Endothelial cell of umbilical vein (primary cell): Measurements from ENCODE around the gene ARMH1. TPM values are rescaled to one million over a fixed set of nuclear protein-coding genes. Genes with fewer than 3 reads are reported as not detected.

Experiments
- BruUV-seq: library from RNA; stranded (reverse); fragments of 400-500 nt; replicated peaks from 2 replicates; lab custom pipeline; 2021; lab: Mats Ljungman, UMichigan
- CTCF ChIA-PET: fragments of 300-600, 350-600 bp; sonication (Branson Sonifier 250); formaldehyde crosslinking; loops from one replicate; lab custom pipeline; 2021; ENCODE audit warnings: antibody characterized with exemption, inconsistent platforms; lab: Charles Lee
- POLR2A ChIA-PET: fragments of 300-600, 350-600 bp; sonication (Branson Sonifier 250); formaldehyde crosslinking; loops from one replicate; lab custom pipeline; 2021; ENCODE audit warnings: antibody characterized with exemption, inconsistent platforms; lab: Charles Lee
- DNase-seq: peaks from one replicate; pipeline ENCODE4 v3.0.0-alpha.2; 2011; ENCODE audit warnings: low read depth, low spot score
- FAIRE-seq: peaks from 2 replicates; lab custom pipeline; 2011; peaks lifted over from hg19 to GRCh38; lab: Jason Lieb, UNC
- H2AFZ ChIP-seq: 2 replicates; pipeline ENCODE4 v1.6.0; 2012; ENCODE audit warnings: low read depth, low read length, control low read depth, inconsistent platforms
- H3K27ac ChIP-seq: 2 replicates; pipeline ENCODE4 v1.5.1; 2011; ENCODE audit warnings: low read depth, mild to moderate bottlenecking, control low read depth, low read length, moderate library complexity; ENCODE audit not compliant: insufficient read depth
- H3K27me3 ChIP-seq, 2 experiments: 2 replicates each; pipeline versions ENCODE4 v1.6.0 to v1.6.1; 2011; ENCODE audit warnings: low read length in 2 of 2, mixed read lengths in 1 of 2; ENCODE audit not compliant: control insufficient read depth in 2 of 2, insufficient read depth in 2 of 2
- H3K36me3 ChIP-seq, 2 experiments: 2 replicates in 1 of 2; 3 replicates in 1 of 2; pipeline ENCODE4 v1.5.1; 2011; ENCODE audit warnings: low read length in 2 of 2, mild to moderate bottlenecking in 1 of 2, moderate library complexity in 1 of 2; ENCODE audit not compliant: control insufficient read depth in 2 of 2, insufficient read depth in 2 of 2; ENCODE audit errors: extremely low read depth in 1 of 2
- H3K4me1 ChIP-seq: 3 replicates; pipeline ENCODE4 v1.5.1; 2011; ENCODE audit warnings: mild to moderate bottlenecking, low read length; ENCODE audit not compliant: control insufficient read depth, insufficient read depth; ENCODE audit errors: extremely low read depth
- H3K4me2 ChIP-seq: 2 replicates; pipeline ENCODE4 v1.6.1; 2011; ENCODE audit warnings: low read length, control low read depth, mixed read lengths; ENCODE audit not compliant: insufficient read depth
- H3K4me3 ChIP-seq, 3 experiments: fragments of 200-600 bp in 1 of 3; sonication (generic), shearing (Covaris generic) in 1 of 3; replicated peaks in 1 of 3; 2 replicates each; pipeline ENCODE4 v1.5.1; 2011 to 2016; ENCODE audit warnings: control low read depth in 3 of 3, low read length in 3 of 3, mild to moderate bottlenecking in 2 of 3, inconsistent platforms in 1 of 3, low read depth in 1 of 3, moderate library complexity in 1 of 3; ENCODE audit not compliant: insufficient read depth in 1 of 3
- H3K79me2 ChIP-seq: 2 replicates; pipeline ENCODE4 v1.6.0; 2012; ENCODE audit warnings: low read length, inconsistent platforms; ENCODE audit not compliant: control insufficient read depth, insufficient read depth
- H3K9ac ChIP-seq: replicated peaks from 2 replicates; pipeline ENCODE3; 2011; ENCODE audit warnings: low read length, control low read depth; ENCODE audit not compliant: insufficient read depth; ENCODE audit errors: extremely low read depth
- H3K9me1 ChIP-seq: replicated peaks from 3 replicates; pipeline ENCODE4 v1.6.0; 2011; ENCODE audit warnings: mild to moderate bottlenecking, low read length; ENCODE audit not compliant: control insufficient read depth, insufficient read depth; ENCODE audit errors: extremely low read depth
- H3K9me3 ChIP-seq: replicated peaks from 2 replicates; pipeline ENCODE4 v1.5.1; 2012; ENCODE audit warnings: low read length, inconsistent platforms; ENCODE audit not compliant: control insufficient read depth, insufficient read depth
- H4K20me1 ChIP-seq: replicated peaks from 2 replicates; pipeline ENCODE3; 2011; ENCODE audit warnings: mild to moderate bottlenecking, low read length; ENCODE audit not compliant: control insufficient read depth, insufficient read depth; ENCODE audit errors: extremely low read depth
- EZH2 ChIP-seq: IDR thresholded peaks from 2 replicates; pipeline ENCODE4 v1.6.1; 2012; ENCODE audit warnings: borderline replicate concordance, low read depth, mild to moderate bottlenecking, moderate library complexity, low read length, inconsistent platforms; ENCODE audit not compliant: severe bottlenecking
- FOS ChIP-seq: IDR thresholded peaks from 2 replicates; pipeline ENCODE4 v1.6.1; 2011; ENCODE audit warnings: mild to moderate bottlenecking, low read length, moderate library complexity, borderline replicate concordance; ENCODE audit not compliant: insufficient read depth
- GATA2 ChIP-seq: IDR thresholded peaks from 2 replicates; pipeline ENCODE4 v1.7.0; 2011; ENCODE audit warnings: low read depth, mild to moderate bottlenecking, moderate library complexity, mixed read lengths, low read length; ENCODE audit not compliant: insufficient read length, insufficient read depth
- JUN ChIP-seq: IDR thresholded peaks from 2 replicates; pipeline ENCODE4 v1.6.1; 2011; ENCODE audit warnings: borderline replicate concordance, low read depth; ENCODE audit not compliant: insufficient read length, insufficient read depth
- MYC ChIP-seq: IDR thresholded peaks from one replicate; pipeline ENCODE4 v1.6.1; 2011; ENCODE audit warnings: mild to moderate bottlenecking, low read depth, low read length
- POLR2A ChIP-seq: IDR thresholded peaks from 2 replicates; pipeline ENCODE4 v1.6.1; 2012; ENCODE audit warnings: low read depth, mild to moderate bottlenecking, control low read depth, low read length
- POLR2AphosphoS5 ChIP-seq: IDR thresholded peaks from 2 replicates; pipeline ENCODE4 v1.6.1; 2012; ENCODE audit warnings: low read depth, mild to moderate bottlenecking, control low read depth, low read length, moderate library complexity; ENCODE audit not compliant: insufficient read depth
- dilution Hi-C: fragments of 300-500 bp; cut with MboI; formaldehyde crosslinking; loops from one replicate; pipeline ENCODE4 v1.15.0; 2019; ENCODE audit warnings: low sequenced_read_pairs; ENCODE audit not compliant: extremely low pct_ligation_motif_present
- intact Hi-C: fragments of 100-400 bp; cut with micrococcal nuclease; formaldehyde crosslinking; loops from one replicate; pipeline ENCODE4 v1.10.0; 2022
- polyA plus RNA-seq, 4 experiments: library from polyadenylated mRNA; depleted of rRNA in 3 of 4; stranded (reverse) in 3 of 4; unstranded in 1 of 4; fragments of >200 nt; gene quantifications; 2 replicates each; pipeline versions ENCODE4 v1.2.1 to v1.2.3, GENCODE V29; 2011 to 2012; ENCODE audit warnings: missing spikeins in 1 of 4
- total RNA-seq: library from RNA; stranded (reverse); gene quantifications from 2 replicates; pipeline ENCODE4 v1.2.3, GENCODE V29; 2021
- TF ChIP-seq, protein P1 (sequence below), 2 donors: IDR thresholded peaks; 1 replicate in 1 of 2; 2 replicates in 1 of 2; pipeline ENCODE4 v1.5.1; 2011; ENCODE audit warnings: low read length in 2 of 2, mild to moderate bottlenecking in 2 of 2, moderate library complexity in 2 of 2, control low read depth in 1 of 2, inconsistent platforms in 1 of 2, low read depth in 1 of 2; ENCODE audit not compliant: insufficient read depth in 1 of 2; ENCODE audit errors: extremely low read depth in 1 of 2
- TF ChIP-seq, protein P2 (sequence below): IDR thresholded peaks from 2 replicates; pipeline ENCODE4 v1.6.1; 2011; ENCODE audit not compliant: insufficient read depth, insufficient read length

ARMH1 gene
- total and polyA plus RNA-seq, 2 donors (not counting 3 experiments of a cell fraction or from before 2014, with no cell fraction given), result 0.17 TPM; not detected in 1

- Histone ChIP-seq H3K27ac (no peak overlapping the region), H3K4me2 (no peak overlapping the region), H3K79me2 (no peaks in the 10 kb centered on the region), H4K20me1 (no peaks in the 10 kb centered on the region), H3K4me1 (no peaks in the 10 kb centered on the region), H3K9me1 (no peaks in the 10 kb centered on the region), H3K4me3 (no peak overlapping the region), H2AFZ (no peak overlapping the region), H3K9me3 (no peaks in the 10 kb centered on the region), H3K27me3 (no peaks in the 10 kb centered on the region), H3K36me3 (peaks cover 0 to 48% of the 10 kb centered on the region in 2 experiments), H3K9ac (no peak overlapping the region)
- intact Hi-C loops, result no loop called here
- DNase-seq, result no peak
- dilution Hi-C loops, result no loop called here
- FAIRE-seq, result no peak
- BruUV-seq, result no TSS peak
- ChIA-PET CTCF (interaction anchor here (0.8 to 2.0 kb wide), 2 partner anchors 16 to 38 kb away, joined by 3 to 5 read pairs; no protein-coding TSS in a partner anchor), POLR2A (no interaction called here)
- no peak for TF ChIP-seq EZH2
- TF ChIP-seq, protein P1, sequence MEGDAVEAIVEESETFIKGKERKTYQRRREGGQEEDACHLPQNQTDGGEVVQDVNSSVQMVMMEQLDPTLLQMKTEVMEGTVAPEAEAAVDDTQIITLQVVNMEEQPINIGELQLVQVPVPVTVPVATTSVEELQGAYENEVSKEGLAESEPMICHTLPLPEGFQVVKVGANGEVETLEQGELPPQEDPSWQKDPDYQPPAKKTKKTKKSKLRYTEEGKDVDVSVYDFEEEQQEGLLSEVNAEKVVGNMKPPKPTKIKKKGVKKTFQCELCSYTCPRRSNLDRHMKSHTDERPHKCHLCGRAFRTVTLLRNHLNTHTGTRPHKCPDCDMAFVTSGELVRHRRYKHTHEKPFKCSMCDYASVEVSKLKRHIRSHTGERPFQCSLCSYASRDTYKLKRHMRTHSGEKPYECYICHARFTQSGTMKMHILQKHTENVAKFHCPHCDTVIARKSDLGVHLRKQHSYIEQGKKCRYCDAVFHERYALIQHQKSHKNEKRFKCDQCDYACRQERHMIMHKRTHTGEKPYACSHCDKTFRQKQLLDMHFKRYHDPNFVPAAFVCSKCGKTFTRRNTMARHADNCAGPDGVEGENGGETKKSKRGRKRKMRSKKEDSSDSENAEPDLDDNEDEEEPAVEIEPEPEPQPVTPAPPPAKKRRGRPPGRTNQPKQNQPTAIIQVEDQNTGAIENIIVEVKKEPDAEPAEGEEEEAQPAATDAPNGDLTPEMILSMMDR (IDR thresholded peaks at IDR 0.05; ENCODE audit: extremely low read depth in 1 of 2, insufficient read depth in 1 of 2, low read depth in 1 of 2, low read length in 2 of 2), result no peak
These were observed 26.6 kb upstream of the ARMH1 start for GRCh38 chr1:44647896-44648295.

DNA sequence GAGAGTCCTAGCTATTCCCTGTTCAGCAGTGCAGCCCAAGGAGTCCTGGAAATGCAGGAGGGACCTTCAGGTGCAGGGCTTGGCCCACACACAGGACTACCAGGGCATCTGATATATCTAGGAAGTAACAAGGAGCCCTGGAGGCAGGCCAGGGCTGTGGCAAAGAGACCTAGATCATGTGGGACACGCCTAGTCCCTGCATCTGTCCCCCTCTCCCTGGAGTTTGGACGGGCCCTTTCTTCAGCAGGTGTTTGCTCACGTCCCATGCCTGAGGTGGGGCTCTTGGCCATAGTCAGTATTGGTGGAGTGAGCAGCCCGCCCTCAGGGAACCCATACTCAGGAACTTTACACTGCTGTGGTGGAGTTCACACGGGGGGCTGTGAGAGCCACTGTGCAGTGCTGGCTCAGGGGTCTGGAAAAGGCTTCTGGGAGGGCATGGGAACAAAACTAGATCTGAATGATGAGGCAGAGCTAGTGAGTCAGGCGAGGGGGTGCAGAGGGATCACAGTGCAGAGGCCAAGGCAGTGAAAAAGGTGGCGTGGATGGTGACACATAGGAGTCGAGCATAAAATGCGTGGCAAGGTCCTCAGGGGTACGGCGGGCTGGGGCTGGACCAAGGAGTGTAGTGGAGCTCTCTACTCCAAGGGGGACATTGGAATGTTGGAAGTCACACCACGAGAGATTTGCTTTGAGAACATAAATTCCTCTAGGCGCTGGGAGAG, 25.8 kb upstream of the ARMH1 start:
- Histone ChIP-seq H3K4me1 (no peaks in the 10 kb centered on the region), H4K20me1 (no peaks in the 10 kb centered on the region), H3K9me3 (no peaks in the 10 kb centered on the region), H2AFZ (no peak overlapping the region), H3K27me3 (no peaks in the 10 kb centered on the region), H3K36me3 (peaks cover 0 to 45% of the 10 kb centered on the region in 2 experiments), H3K79me2 (no peaks in the 10 kb centered on the region), H3K9me1 (no peaks in the 10 kb centered on the region), H3K27ac (no peak overlapping the region), H3K4me3 (no peak overlapping the region), H3K4me2 (no peak overlapping the region), H3K9ac (no peak overlapping the region)
- CTCF ChIA-PET, result interaction anchor here (2.0 to 5.0 kb wide), 2 partner anchors 16 to 39 kb away, joined by 5 to 109 read pairs; no protein-coding TSS in a partner anchor
- intact Hi-C loops, result no loop called here
- dilution Hi-C loops, result no loop called here
- BruUV-seq, result no TSS peak
- FAIRE-seq (no peak), DNase-seq (no peak)
- no peak for TF ChIP-seq MYC
- no peak for TF ChIP-seq EZH2
- no peak for TF ChIP-seq FOS
- TF ChIP-seq, protein P2, sequence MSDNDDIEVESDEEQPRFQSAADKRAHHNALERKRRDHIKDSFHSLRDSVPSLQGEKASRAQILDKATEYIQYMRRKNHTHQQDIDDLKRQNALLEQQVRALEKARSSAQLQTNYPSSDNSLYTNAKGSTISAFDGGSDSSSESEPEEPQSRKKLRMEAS, result no peak
- TF ChIP-seq, protein P1 (IDR thresholded peaks at IDR 0.05; ENCODE audit: extremely low read depth in 1 of 2, insufficient read depth in 1 of 2, low read depth in 1 of 2, low read length in 2 of 2), result no peak
- TF ChIP-seq POLR2AphosphoS5, result no peak
- no peak for TF ChIP-seq JUN
- no peak for TF ChIP-seq GATA2
- TF ChIP-seq POLR2A, result no peak
- POLR2A ChIA-PET, result no interaction called here
